GM23338 (cell line): ENCODE measurements around the gene KRT9.

Source experiments
- CTCF ChIP-seq, 2 experiments: fragments of 200-600 bp in 1 of 2; sonication (generic) in 1 of 2; conservative IDR thresholded peaks; 2 replicates each; pipeline versions ENCODE4 v1.5.1 to v1.6.1; 2016 to 2017; ENCODE audit warnings: antibody characterized with exemption in 2 of 2, low read depth in 2 of 2, mild to moderate bottlenecking in 2 of 2, moderate library complexity in 1 of 2
- EZH2 ChIP-seq: fragments of 200-600 bp; sonication (generic); IDR thresholded peaks from one replicate; pipeline ENCODE4 v1.8.0; 2017; ENCODE audit warnings: antibody characterized with exemption, mild to moderate bottlenecking, low read depth; ENCODE audit not compliant: unreplicated experiment

GRCh38 chr17:41539979-41540701, 31.7 kb downstream of the KRT9 start:
- TF ChIP-seq EZH2 (no peak), CTCF (conservative IDR thresholded peaks at IDR 0.05; ENCODE audit: low read depth in 2 of 2) (no peak)
